CD4-positive, alpha-beta memory T cell (primary cell): ENCODE results near the gene DNAJC3. TPM values are rescaled to one million over a fixed set of nuclear protein-coding genes. Genes with fewer than 3 reads are reported as not detected.
"Not testable (repeated sequence)": the region's sequence is repeated elsewhere in the genome, so short reads cannot be mapped to it uniquely, and the experiment has no call there.

Experiments used
- CTCF ChIA-PET: fragments of 350-600 bp; sonication (Branson Sonifier 250); formaldehyde crosslinking; loops from one replicate; lab custom pipeline; 2021; ENCODE audit warnings: inconsistent platforms; ENCODE audit not compliant: partially characterized antibody; lab: Charles Lee
- POLR2A ChIA-PET: fragments of 350-600 bp; sonication (Branson Sonifier 250); formaldehyde crosslinking; loops from one replicate; lab custom pipeline; 2021; ENCODE audit not compliant: partially characterized antibody; lab: Charles Lee
- DNase-seq, 5 donors: peaks; one replicate each; pipeline versions ENCODE4 v3.0.0 to v3.0.0-alpha.2; 2020 to 2022; ENCODE audit warnings: mixed read lengths in 1 of 5
- H3K27ac ChIP-seq: one replicate; pipeline ENCODE4 v1.7.0; 2013; ENCODE audit warnings: low read depth, low read length
- H3K27me3 ChIP-seq: 2 replicates; pipeline ENCODE4 v1.7.0; 2013; ENCODE audit warnings: mild to moderate bottlenecking, low read length, moderate library complexity; ENCODE audit not compliant: insufficient read depth
- H3K36me3 ChIP-seq: 2 replicates; pipeline ENCODE4 v1.7.0; 2013; ENCODE audit warnings: mild to moderate bottlenecking, low read length, moderate library complexity; ENCODE audit not compliant: insufficient read depth
- H3K4me1 ChIP-seq: 2 replicates; pipeline ENCODE4 v1.7.0; 2013; ENCODE audit warnings: mild to moderate bottlenecking, low read length, moderate library complexity; ENCODE audit not compliant: insufficient read depth
- H3K4me3 ChIP-seq, 2 donors: one replicate each; pipeline ENCODE4 v1.7.0; 2013; ENCODE audit warnings: low read length in 2 of 2, mild to moderate bottlenecking in 1 of 2
- H3K9me3 ChIP-seq, 2 donors: one replicate each; pipeline ENCODE4 v1.7.0; 2013; ENCODE audit warnings: low read length in 2 of 2, control low read depth in 1 of 2; ENCODE audit not compliant: control insufficient read depth in 1 of 2
- H3K27ac Mint-ChIP-seq, 7 donors: one replicate each; pipeline ENCODE4 v1.8.0; 2020 to 2021; ENCODE audit warnings: mixed read lengths in 7 of 7, mild to moderate bottlenecking in 6 of 7, inconsistent platforms in 3 of 7, moderate library complexity in 3 of 7
- H3K27me3 Mint-ChIP-seq, 2 donors: one replicate each; pipeline ENCODE4 v1.8.0; 2020 to 2021; ENCODE audit warnings: mixed read lengths in 2 of 2
- H3K36me3 Mint-ChIP-seq, 2 donors: one replicate each; pipeline ENCODE4 v1.8.0; 2020 to 2021; ENCODE audit warnings: mixed read lengths in 2 of 2, inconsistent platforms in 1 of 2, mild to moderate bottlenecking in 1 of 2
- H3K4me1 Mint-ChIP-seq, 4 donors: one replicate each; pipeline ENCODE4 v1.8.0; 2020 to 2021; ENCODE audit warnings: mixed read lengths in 4 of 4, mild to moderate bottlenecking in 1 of 4
- H3K4me3 Mint-ChIP-seq, 8 donors: one replicate each; pipeline ENCODE4 v1.8.0; 2020 to 2021; ENCODE audit warnings: mixed read lengths in 8 of 8, mild to moderate bottlenecking in 7 of 8, moderate library complexity in 6 of 8, inconsistent platforms in 3 of 8
- H3K9me3 Mint-ChIP-seq, 8 donors: one replicate each; pipeline ENCODE4 v1.8.0; 2020 to 2021; ENCODE audit warnings: mixed read lengths in 8 of 8, mild to moderate bottlenecking in 5 of 8, inconsistent platforms in 3 of 8, moderate library complexity in 1 of 8
- intact Hi-C: fragments of 100-400 bp; cut with micrococcal nuclease; formaldehyde crosslinking; loops from one replicate; pipeline ENCODE4 v1.15.1; 2023
- polyA plus RNA-seq, 2 donors: library from polyadenylated mRNA; unstranded; fragments of 300-500 nt; fragmentation: Illumina TruSeq; gene quantifications; one replicate each; pipeline ENCODE4 v1.2.3, GENCODE V29; 2021
- total RNA-seq, 2 experiments: library from RNA; stranded (reverse); gene quantifications; one replicate each; pipeline ENCODE4 v1.2.3, GENCODE V29; 2021

Gene DNAJC3
- total and polyA plus RNA-seq, 4 experiments from 2014 or later, result 14.6 to 31.1 (median 23.3) TPM

DNA sequence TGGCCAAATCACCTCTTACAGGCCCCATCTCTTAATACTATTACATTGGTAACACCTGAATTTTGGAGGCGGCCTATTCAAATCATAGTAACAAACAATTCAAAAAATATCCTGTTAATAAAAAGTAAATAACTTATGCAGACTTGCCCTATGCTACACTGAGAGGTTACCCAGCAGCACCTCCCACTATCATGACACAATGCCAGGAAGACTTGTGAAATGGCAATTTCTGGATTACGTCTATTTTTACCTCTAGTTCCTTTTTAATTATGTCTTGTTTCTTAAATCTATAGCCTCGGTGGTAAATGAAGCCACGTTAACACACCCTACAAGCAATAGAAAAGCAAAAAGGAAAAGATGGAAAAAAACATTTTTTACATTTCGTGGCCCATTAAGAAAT is 26.2 kb upstream of the DNAJC3 start:
- intact Hi-C loops, result no loop called here
- Mint-ChIP-seq H3K4me3 (no peak overlapping the region), H3K36me3 (no peaks in the 10 kb centered on the region), H3K9me3 (peaks cover 0 to 2% (median 0%) of the 10 kb centered on the region in 8 donors), H3K27ac (no peak overlapping the region), H3K4me1 (no peaks in the 10 kb centered on the region), H3K27me3 (peaks cover 9 to 10% of the 10 kb centered on the region in 2 donors)
- CTCF ChIA-PET, result no interaction called here
- Histone ChIP-seq H3K27me3 (no peaks in the 10 kb centered on the region), H3K27ac (no peak overlapping the region), H3K4me3 (no peak overlapping the region), H3K4me1 (no peaks in the 10 kb centered on the region), H3K9me3 (no peaks in the 10 kb centered on the region), H3K36me3 (no peaks in the 10 kb centered on the region)
- no peak for DNase-seq
- POLR2A ChIA-PET, result no interaction called here

DNA sequence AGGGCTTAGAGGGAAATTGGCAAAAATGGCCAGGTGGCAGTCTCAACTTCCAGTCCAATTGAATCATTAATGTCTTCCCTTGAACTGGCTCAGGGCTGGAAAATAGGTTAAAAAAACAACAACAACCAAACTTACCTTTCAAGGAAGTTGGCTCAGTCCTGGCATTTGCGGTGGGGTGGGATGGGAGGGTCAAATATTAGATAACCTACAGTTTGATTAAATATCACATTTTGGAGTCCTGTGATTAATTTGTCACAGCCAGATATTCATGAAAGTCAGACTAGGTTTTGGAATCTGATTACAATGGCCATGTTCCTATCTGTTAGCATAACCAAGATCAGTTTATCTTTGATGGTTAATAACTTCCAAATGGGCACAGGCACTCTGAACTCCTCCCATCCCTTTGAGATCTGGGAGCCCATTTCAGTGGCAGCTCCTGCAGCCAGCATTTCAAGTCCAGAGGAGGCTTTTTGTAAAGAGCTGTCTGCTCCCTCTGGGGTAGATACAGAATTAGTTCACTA is 24.6 kb upstream of the DNAJC3 start:
- no peaks in the 10 kb centered on the region for H3K36me3 Mint-ChIP-seq
- Histone ChIP-seq H3K9me3 (no peaks in the 10 kb centered on the region), H3K27ac (no peak overlapping the region), H3K27me3 (no peaks in the 10 kb centered on the region), H3K4me1 (no peaks in the 10 kb centered on the region), H3K36me3 (no peaks in the 10 kb centered on the region), H3K4me3 (no peak overlapping the region)
- H3K4me3 Mint-ChIP-seq, result no peak overlapping the region
- ChIA-PET CTCF (no interaction called here), POLR2A (no interaction called here)
- H3K27ac Mint-ChIP-seq, result no peak overlapping the region
- no peak for DNase-seq
- H3K4me1 Mint-ChIP-seq, result no peaks in the 10 kb centered on the region
- H3K27me3 Mint-ChIP-seq, result peaks cover 4 to 5% of the 10 kb centered on the region in 2 donors
- intact Hi-C loops, result no loop called here
- peaks cover 0 to 3% (median 0%) of the 10 kb centered on the region in 8 donors for H3K9me3 Mint-ChIP-seq

- no peaks in the 10 kb centered on the region for H3K27me3 ChIP-seq
- H3K27ac Mint-ChIP-seq, result no peak overlapping the region
- peaks cover 2 to 3% of the 10 kb centered on the region in 2 donors for H3K27me3 Mint-ChIP-seq
- no peaks in the 10 kb centered on the region for H3K4me1 ChIP-seq
- no peak overlapping the region for H3K4me3 Mint-ChIP-seq
- CTCF ChIA-PET, result no interaction called here
- intact Hi-C loops, result no loop called here
- no peaks in the 10 kb centered on the region for H3K9me3 ChIP-seq
- POLR2A ChIA-PET, result no interaction called here
- no peaks in the 10 kb centered on the region for H3K36me3 ChIP-seq
- peaks cover 0 to 3% (median 0%) of the 10 kb centered on the region in 8 donors for H3K9me3 Mint-ChIP-seq
- no peaks in the 10 kb centered on the region for H3K4me1 Mint-ChIP-seq
- H3K36me3 Mint-ChIP-seq, result no peaks in the 10 kb centered on the region
- DNase-seq, result no peak
- no peak overlapping the region for H3K27ac ChIP-seq
- H3K4me3 ChIP-seq, result no peak overlapping the region
Observed at GRCh38 chr13:95652821-95653220, 24.1 kb upstream of the DNAJC3 start.

DNA sequence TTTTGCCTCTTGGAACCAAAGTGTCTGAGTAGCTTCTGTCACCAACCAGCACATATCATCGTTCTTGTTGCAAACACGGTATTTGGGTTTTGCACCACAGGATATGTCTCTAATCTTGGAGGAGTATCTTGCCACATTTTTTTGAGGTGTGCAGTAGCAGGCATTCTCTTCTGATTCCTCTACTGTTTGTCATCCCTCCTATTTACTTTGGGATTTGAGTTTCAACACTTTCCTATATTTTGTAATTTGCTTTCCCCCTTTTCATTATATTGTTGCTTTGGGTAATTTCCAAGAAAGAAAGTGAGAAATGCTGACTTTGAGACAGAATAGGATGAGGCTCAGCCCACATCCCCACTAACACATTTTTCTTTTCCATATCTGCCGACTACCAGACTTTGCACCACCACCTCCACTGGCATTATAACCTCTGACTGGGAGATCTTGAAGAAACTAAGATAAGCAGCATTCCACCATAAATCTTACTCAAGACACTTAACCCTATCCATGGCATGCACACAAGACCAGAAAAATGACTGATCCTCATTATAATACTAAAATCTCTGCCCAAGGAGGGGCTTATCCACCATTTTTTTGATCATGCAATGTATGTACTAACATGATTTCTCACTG is 20.4 kb upstream of the DNAJC3 start:
- POLR2A ChIA-PET, result no interaction called here
- no peaks in the 10 kb centered on the region for H3K4me1 Mint-ChIP-seq

DNA sequence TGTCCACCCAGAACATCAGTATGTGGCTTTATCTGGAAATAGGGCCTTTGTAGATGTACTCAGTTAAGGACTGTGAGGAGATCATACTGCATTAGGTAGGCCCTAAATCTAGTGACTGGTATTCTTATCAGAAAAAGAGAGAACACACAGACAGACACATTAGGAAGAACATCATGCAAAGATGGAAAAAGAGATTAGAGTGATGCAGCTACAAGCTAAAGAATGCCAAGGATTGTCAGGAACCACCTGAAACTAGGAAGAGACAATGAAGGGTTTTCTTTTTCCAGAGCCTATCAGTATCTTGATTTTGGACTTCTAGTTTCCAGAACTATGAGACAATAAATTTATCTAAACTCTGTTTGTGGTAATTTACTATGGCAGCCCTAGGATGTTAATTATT is 17.4 kb upstream of the DNAJC3 start:
- H3K9me3 Mint-ChIP-seq, result peaks cover 3 to 20% (median 11%) of the 10 kb centered on the region in 8 donors
- CTCF ChIA-PET, result interaction anchor here (2.0 kb wide), 1 partner anchor 35 kb away, joined by 12 read pairs; no protein-coding TSS in a partner anchor
- no peak overlapping the region for H3K4me3 Mint-ChIP-seq
- Histone ChIP-seq H3K9me3 (peaks cover 0 to 2% of the 10 kb centered on the region in 2 donors), H3K27ac (no peak overlapping the region), H3K36me3 (no peaks in the 10 kb centered on the region), H3K27me3 (no peaks in the 10 kb centered on the region), H3K4me1 (no peaks in the 10 kb centered on the region), H3K4me3 (no peak overlapping the region)
- intact Hi-C loops, result no loop called here
- H3K27me3 Mint-ChIP-seq, result peaks cover 9% of the 10 kb centered on the region in 2 donors
- no peak for DNase-seq
- H3K4me1 Mint-ChIP-seq, result no peaks in the 10 kb centered on the region
- no peaks in the 10 kb centered on the region for H3K36me3 Mint-ChIP-seq
- H3K27ac Mint-ChIP-seq, result no peak overlapping the region
- POLR2A ChIA-PET, result no interaction called here

More for the DNA sequence above, 20.4 kb upstream of the DNAJC3 start:
- no peaks in the 10 kb centered on the region for H3K27me3 ChIP-seq
- intact Hi-C loops, result no loop called here
- no peaks in the 10 kb centered on the region for H3K36me3 Mint-ChIP-seq
- H3K4me3 Mint-ChIP-seq, result no peak overlapping the region
- CTCF ChIA-PET, result no interaction called here
- H3K36me3 ChIP-seq, result no peaks in the 10 kb centered on the region
- peaks cover 3% of the 10 kb centered on the region in 2 donors for H3K27me3 Mint-ChIP-seq
- H3K27ac Mint-ChIP-seq, result no peak overlapping the region
- no peak overlapping the region for H3K27ac ChIP-seq
- peaks cover 0 to 7% (median 3%) of the 10 kb centered on the region in 8 donors for H3K9me3 Mint-ChIP-seq
- no peaks in the 10 kb centered on the region for H3K9me3 ChIP-seq
- no peaks in the 10 kb centered on the region for H3K4me1 ChIP-seq
- no peak for DNase-seq
- no peak overlapping the region for H3K4me3 ChIP-seq

GRCh38 chr13:95660981-95661581 is 15.9 kb upstream of the DNAJC3 start:
- Histone ChIP-seq H3K9me3 (peaks cover 0 to 7% of the 10 kb centered on the region in 2 donors), H3K27ac (no peak overlapping the region), H3K36me3 (no peaks in the 10 kb centered on the region), H3K27me3 (no peaks in the 10 kb centered on the region), H3K4me1 (no peaks in the 10 kb centered on the region), H3K4me3 (no peak overlapping the region)
- intact Hi-C loops, result loop anchor here (1.0 kb wide), 1 partner anchor 37 kb away; no protein-coding TSS in a partner anchor
- ChIA-PET CTCF (interaction anchor here (0.6 to 2.0 kb wide), 13 partner anchors 10 to 1566 kb away, joined by 3 to 12 read pairs (median 3); no protein-coding TSS in a partner anchor), POLR2A (no interaction called here)
- peak in 3 of 5 donors; percentile 20 to 24 (median 21) for DNase-seq
- no peaks in the 10 kb centered on the region for H3K4me1 Mint-ChIP-seq
- no peak overlapping the region for H3K27ac Mint-ChIP-seq
- peaks cover 7 to 9% of the 10 kb centered on the region in 2 donors for H3K27me3 Mint-ChIP-seq
- H3K9me3 Mint-ChIP-seq, result peaks cover 2 to 36% (median 26%) of the 10 kb centered on the region in 8 donors
- no peak overlapping the region for H3K4me3 Mint-ChIP-seq
- peaks cover 5 to 7% of the 10 kb centered on the region in 2 donors for H3K36me3 Mint-ChIP-seq

GRCh38 chr13:95667235-95667634 is 9.7 kb upstream of the DNAJC3 start:
- peaks cover 15 to 19% of the 10 kb centered on the region in 2 donors for H3K36me3 Mint-ChIP-seq
- H3K4me1 Mint-ChIP-seq, H3K4me3 ChIP-seq, H3K4me1 ChIP-seq, POLR2A ChIA-PET, H3K27me3 ChIP-seq, intact Hi-C loops, CTCF ChIA-PET, H3K27ac Mint-ChIP-seq, H3K27ac ChIP-seq, H3K27me3 Mint-ChIP-seq, DNase-seq, H3K36me3 ChIP-seq, H3K4me3 Mint-ChIP-seq: not testable (repeated sequence)
- H3K9me3 Mint-ChIP-seq, result peaks cover 7 to 87% (median 74%) of the 10 kb centered on the region in 8 donors
- peaks cover 0 to 19% of the 10 kb centered on the region in 2 donors for H3K9me3 ChIP-seq
